CD4-positive, alpha-beta memory T cell (primary cell): ENCODE measurements around the gene CNPY4. TPM values are rescaled to one million over a fixed set of nuclear protein-coding genes. Genes with fewer than 3 reads are reported as not detected.

ENCODE experiments used
- CTCF ChIA-PET: fragments of 350-600 bp; sonication (Branson Sonifier 250); formaldehyde crosslinking; loops from one replicate; lab custom pipeline; 2021; ENCODE audit warnings: inconsistent platforms; ENCODE audit not compliant: partially characterized antibody; lab: Charles Lee
- POLR2A ChIA-PET: fragments of 350-600 bp; sonication (Branson Sonifier 250); formaldehyde crosslinking; loops from one replicate; lab custom pipeline; 2021; ENCODE audit not compliant: partially characterized antibody; lab: Charles Lee
- DNase-seq, 5 donors: peaks; one replicate each; pipeline versions ENCODE4 v3.0.0 to v3.0.0-alpha.2; 2020 to 2022; ENCODE audit warnings: mixed read lengths in 1 of 5
- H3K27ac ChIP-seq: one replicate; pipeline ENCODE4 v1.7.0; 2013; ENCODE audit warnings: low read depth, low read length
- H3K27me3 ChIP-seq: 2 replicates; pipeline ENCODE4 v1.7.0; 2013; ENCODE audit warnings: mild to moderate bottlenecking, low read length, moderate library complexity; ENCODE audit not compliant: insufficient read depth
- H3K36me3 ChIP-seq: 2 replicates; pipeline ENCODE4 v1.7.0; 2013; ENCODE audit warnings: mild to moderate bottlenecking, low read length, moderate library complexity; ENCODE audit not compliant: insufficient read depth
- H3K4me1 ChIP-seq: 2 replicates; pipeline ENCODE4 v1.7.0; 2013; ENCODE audit warnings: mild to moderate bottlenecking, low read length, moderate library complexity; ENCODE audit not compliant: insufficient read depth
- H3K4me3 ChIP-seq, 2 donors: one replicate each; pipeline ENCODE4 v1.7.0; 2013; ENCODE audit warnings: low read length in 2 of 2, mild to moderate bottlenecking in 1 of 2
- H3K9me3 ChIP-seq, 2 donors: one replicate each; pipeline ENCODE4 v1.7.0; 2013; ENCODE audit warnings: low read length in 2 of 2, control low read depth in 1 of 2; ENCODE audit not compliant: control insufficient read depth in 1 of 2
- H3K27ac Mint-ChIP-seq, 7 donors: one replicate each; pipeline ENCODE4 v1.8.0; 2020 to 2021; ENCODE audit warnings: mixed read lengths in 7 of 7, mild to moderate bottlenecking in 6 of 7, inconsistent platforms in 3 of 7, moderate library complexity in 3 of 7
- H3K27me3 Mint-ChIP-seq, 2 donors: one replicate each; pipeline ENCODE4 v1.8.0; 2020 to 2021; ENCODE audit warnings: mixed read lengths in 2 of 2
- H3K36me3 Mint-ChIP-seq, 2 donors: one replicate each; pipeline ENCODE4 v1.8.0; 2020 to 2021; ENCODE audit warnings: mixed read lengths in 2 of 2, inconsistent platforms in 1 of 2, mild to moderate bottlenecking in 1 of 2
- H3K4me1 Mint-ChIP-seq, 4 donors: one replicate each; pipeline ENCODE4 v1.8.0; 2020 to 2021; ENCODE audit warnings: mixed read lengths in 4 of 4, mild to moderate bottlenecking in 1 of 4
- H3K4me3 Mint-ChIP-seq, 8 donors: one replicate each; pipeline ENCODE4 v1.8.0; 2020 to 2021; ENCODE audit warnings: mixed read lengths in 8 of 8, mild to moderate bottlenecking in 7 of 8, moderate library complexity in 6 of 8, inconsistent platforms in 3 of 8
- H3K9me3 Mint-ChIP-seq, 8 donors: one replicate each; pipeline ENCODE4 v1.8.0; 2020 to 2021; ENCODE audit warnings: mixed read lengths in 8 of 8, mild to moderate bottlenecking in 5 of 8, inconsistent platforms in 3 of 8, moderate library complexity in 1 of 8
- intact Hi-C: fragments of 100-400 bp; cut with micrococcal nuclease; formaldehyde crosslinking; loops from one replicate; pipeline ENCODE4 v1.15.1; 2023
- polyA plus RNA-seq, 2 donors: library from polyadenylated mRNA; unstranded; fragments of 300-500 nt; fragmentation: Illumina TruSeq; gene quantifications; one replicate each; pipeline ENCODE4 v1.2.3, GENCODE V29; 2021
- total RNA-seq, 2 experiments: library from RNA; stranded (reverse); gene quantifications; one replicate each; pipeline ENCODE4 v1.2.3, GENCODE V29; 2021

Gene CNPY4
- total and polyA plus RNA-seq, 4 experiments from 2014 or later: 14.8 to 69.8 (median 46.9) TPM

DNA sequence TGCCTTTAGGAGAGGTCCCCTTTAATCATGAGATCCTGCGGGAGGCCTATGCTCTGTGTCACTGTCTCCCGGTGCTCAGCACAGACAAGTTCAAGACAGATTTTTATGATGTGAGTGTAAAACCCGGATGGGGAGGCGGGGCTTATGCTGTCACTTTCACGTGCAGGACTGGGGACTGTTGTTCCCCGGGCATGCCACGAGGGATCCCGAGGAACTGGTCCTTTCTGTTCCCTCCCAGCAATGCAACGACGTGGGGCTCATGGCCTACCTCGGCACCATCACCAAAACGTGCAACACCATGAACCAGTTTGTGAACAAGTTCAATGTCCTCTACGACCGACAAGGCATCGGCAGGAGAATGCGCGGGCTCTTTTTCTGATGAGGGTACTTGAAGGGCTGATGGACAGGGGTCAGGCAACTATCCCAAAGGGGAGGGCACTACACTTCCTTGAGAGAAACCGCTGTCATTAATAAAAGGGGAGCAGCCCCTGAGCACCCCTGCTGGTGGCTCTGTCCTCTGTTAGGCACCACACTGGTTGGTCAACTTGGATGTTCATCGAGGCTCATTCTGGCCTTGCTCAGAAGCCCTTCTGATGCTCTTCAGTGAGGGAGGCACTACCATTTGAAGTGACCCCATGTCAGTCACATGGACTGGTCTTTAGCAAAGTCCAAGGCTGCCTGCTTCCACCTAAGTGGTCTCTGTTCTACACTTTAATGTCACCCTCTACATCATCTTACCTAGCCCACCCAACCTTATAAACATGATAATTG, 27.8 kb upstream of the CNPY4 start:
- peaks cover 0 to 4% (median 0%) of the 10 kb centered on the region in 8 donors for H3K9me3 Mint-ChIP-seq

DNA sequence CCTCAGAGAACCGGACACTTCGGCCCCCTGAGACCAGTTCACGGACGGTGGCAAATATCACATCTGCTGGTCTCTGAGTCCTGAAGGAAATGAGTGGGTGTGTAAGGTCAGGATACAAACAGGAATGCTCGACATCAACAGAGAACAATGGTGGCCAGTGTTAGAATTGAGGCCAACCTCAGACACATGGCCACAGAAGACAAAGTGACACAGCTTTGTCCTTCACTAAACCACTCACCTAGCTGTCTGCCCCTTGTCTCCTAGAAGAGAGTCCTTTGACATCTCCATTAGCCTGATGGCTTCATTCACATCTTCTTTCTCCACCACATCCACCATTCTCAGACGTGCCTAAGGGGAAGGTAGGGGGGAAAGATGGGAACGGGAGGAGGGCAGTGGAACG, 26.4 kb upstream of the CNPY4 start:
- H3K27me3 ChIP-seq: no peaks in the 10 kb centered on the region
- H3K4me1 ChIP-seq: peaks cover 17% of the 10 kb centered on the region
- H3K36me3 Mint-ChIP-seq: peaks cover 54 to 83% of the 10 kb centered on the region in 2 donors
- DNase-seq: no peak
- H3K27ac ChIP-seq: no peak overlapping the region
- ChIA-PET POLR2A (interaction anchor here (2.0 kb wide), 1 partner anchor 34 kb away, joined by 5 read pairs; the partner anchor contains the start of gene MBLAC1), CTCF (interaction anchor here (1.5 kb wide), 1 partner anchor 10 kb away, joined by 4 read pairs; no protein-coding TSS in a partner anchor)
- no peak overlapping the region for H3K4me3 ChIP-seq
- peak overlapping the region in 1 of 8 donors; percentile 18 for H3K4me3 Mint-ChIP-seq
- intact Hi-C loops: no loop called here
- peak overlapping the region in 1 of 7 donors; percentile 79 for H3K27ac Mint-ChIP-seq
- H3K4me1 Mint-ChIP-seq: peaks cover 16 to 41% (median 25%) of the 10 kb centered on the region in 4 donors
- H3K9me3 ChIP-seq: no peaks in the 10 kb centered on the region
- no peaks in the 10 kb centered on the region for H3K27me3 Mint-ChIP-seq
- peaks cover 0 to 4% (median 0%) of the 10 kb centered on the region in 8 donors for H3K9me3 Mint-ChIP-seq
- peaks cover 75% of the 10 kb centered on the region for H3K36me3 ChIP-seq

More for the DNA sequence above, 27.8 kb upstream of the CNPY4 start:
- Mint-ChIP-seq H3K27me3 (no peaks in the 10 kb centered on the region), H3K27ac (peak overlapping the region in 4 of 7 donors; percentile 19 to 90 (median 59)), H3K36me3 (peaks cover 43 to 71% of the 10 kb centered on the region in 2 donors), H3K4me3 (peak overlapping the region in 3 of 8 donors; percentile 19 to 86 (median 43)), H3K4me1 (peaks cover 15 to 41% (median 29%) of the 10 kb centered on the region in 4 donors)
- H3K4me3 ChIP-seq: no peak overlapping the region
- H3K9me3 ChIP-seq: no peaks in the 10 kb centered on the region
- H3K36me3 ChIP-seq: peaks cover 63% of the 10 kb centered on the region
- DNase-seq: no peak
- H3K27ac ChIP-seq: no peak overlapping the region
- peaks cover 16% of the 10 kb centered on the region for H3K4me1 ChIP-seq
- CTCF ChIA-PET: no interaction called here
- H3K27me3 ChIP-seq: no peaks in the 10 kb centered on the region
- POLR2A ChIA-PET: interaction anchor here (0.9 to 6.2 kb wide), 3 partner anchors 9 to 57 kb away, joined by 4 to 83 read pairs (median 5); partner anchors contain the start of genes AP4M1, LAMTOR4, MBLAC1 and MCM7
- intact Hi-C loops: no loop called here

DNA sequence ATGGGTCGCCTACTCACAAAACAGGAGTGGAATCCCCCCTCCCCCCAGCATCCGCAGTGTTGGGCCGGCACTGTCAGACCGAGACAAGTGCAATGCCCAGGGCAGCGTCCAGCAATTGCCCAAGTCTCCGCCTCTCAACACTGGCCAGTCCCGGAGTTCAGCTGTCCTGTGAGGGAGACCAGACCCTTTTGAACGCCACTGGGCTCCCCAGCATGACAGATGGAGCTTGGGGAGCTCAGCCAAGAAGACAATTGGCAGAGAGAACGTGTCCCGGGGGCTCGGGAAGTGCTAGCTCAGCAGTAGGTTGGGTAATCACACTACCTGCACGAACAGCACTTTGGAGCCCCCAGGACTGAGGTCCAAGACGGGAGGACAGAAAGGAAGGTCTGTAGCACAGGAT, 25.9 kb upstream of the CNPY4 start:
- Mint-ChIP-seq H3K27me3 (no peaks in the 10 kb centered on the region), H3K27ac (peak overlapping the region in 1 of 7 donors; percentile 79), H3K9me3 (peaks cover 0 to 4% (median 0%) of the 10 kb centered on the region in 8 donors), H3K4me3 (peak overlapping the region in 1 of 8 donors; percentile 18), H3K36me3 (peaks cover 57 to 86% of the 10 kb centered on the region in 2 donors), H3K4me1 (peaks cover 14 to 41% (median 26%) of the 10 kb centered on the region in 4 donors)
- peaks cover 15% of the 10 kb centered on the region for H3K4me1 ChIP-seq
- intact Hi-C loops: no loop called here
- ChIA-PET POLR2A (interaction anchor here (2.0 kb wide), 1 partner anchor 33 kb away, joined by 5 read pairs; the partner anchor contains the start of gene MBLAC1), CTCF (interaction anchor here (1.5 kb wide), 1 partner anchor 11 kb away, joined by 4 read pairs; no protein-coding TSS in a partner anchor)
- no peak for DNase-seq
- no peak overlapping the region for H3K27ac ChIP-seq
- no peak overlapping the region for H3K4me3 ChIP-seq
- H3K9me3 ChIP-seq: no peaks in the 10 kb centered on the region
- no peaks in the 10 kb centered on the region for H3K27me3 ChIP-seq
- peaks cover 79% of the 10 kb centered on the region for H3K36me3 ChIP-seq

DNA sequence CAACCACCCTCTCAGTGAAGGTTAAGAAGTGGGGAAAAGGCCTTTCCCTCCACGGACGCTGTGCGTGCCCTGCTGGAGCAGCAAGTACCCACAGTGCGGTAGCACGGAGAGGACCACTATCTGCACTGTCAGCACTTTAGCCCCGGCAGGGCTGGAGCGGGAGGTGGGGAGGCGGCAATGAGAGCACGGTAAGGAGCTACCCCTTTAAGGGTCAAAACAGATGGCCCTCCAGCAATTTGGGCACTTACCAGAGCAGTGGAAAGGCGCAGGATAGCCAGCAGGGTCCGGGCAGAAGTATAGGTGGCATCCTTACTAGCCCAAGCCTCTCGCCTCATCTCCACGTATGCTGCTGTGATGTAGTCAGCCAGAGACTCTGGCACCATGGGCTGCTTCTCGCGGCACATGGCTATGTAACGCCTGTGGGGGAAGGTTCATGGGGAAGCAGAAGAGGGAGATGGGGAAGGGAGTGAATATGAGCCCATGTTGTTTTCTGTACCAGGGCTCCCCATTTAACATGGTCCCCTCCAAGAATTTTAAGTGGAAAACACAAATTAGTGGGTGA, 25.4 kb upstream of the CNPY4 start:
- no peaks in the 10 kb centered on the region for H3K27me3 ChIP-seq
- CTCF ChIA-PET: interaction anchor here (1.5 kb wide), 1 partner anchor 11 kb away, joined by 4 read pairs; no protein-coding TSS in a partner anchor
- Mint-ChIP-seq H3K4me1 (peaks cover 18 to 44% (median 28%) of the 10 kb centered on the region in 4 donors), H3K9me3 (peaks cover 0 to 4% (median 0%) of the 10 kb centered on the region in 8 donors), H3K27me3 (no peaks in the 10 kb centered on the region), H3K27ac (no peak overlapping the region), H3K36me3 (peaks cover 62 to 90% of the 10 kb centered on the region in 2 donors), H3K4me3 (no peak overlapping the region)
- POLR2A ChIA-PET: interaction anchor here (1.0 to 2.2 kb wide), 2 partner anchors 12 to 26 kb away, joined by 3 to 8 read pairs; no protein-coding TSS in a partner anchor
- H3K9me3 ChIP-seq: no peaks in the 10 kb centered on the region
- peaks cover 19% of the 10 kb centered on the region for H3K4me1 ChIP-seq
- intact Hi-C loops: no loop called here
- no peak overlapping the region for H3K27ac ChIP-seq
- H3K4me3 ChIP-seq: no peak overlapping the region
- no peak for DNase-seq
- H3K36me3 ChIP-seq: peaks cover 85% of the 10 kb centered on the region

DNA sequence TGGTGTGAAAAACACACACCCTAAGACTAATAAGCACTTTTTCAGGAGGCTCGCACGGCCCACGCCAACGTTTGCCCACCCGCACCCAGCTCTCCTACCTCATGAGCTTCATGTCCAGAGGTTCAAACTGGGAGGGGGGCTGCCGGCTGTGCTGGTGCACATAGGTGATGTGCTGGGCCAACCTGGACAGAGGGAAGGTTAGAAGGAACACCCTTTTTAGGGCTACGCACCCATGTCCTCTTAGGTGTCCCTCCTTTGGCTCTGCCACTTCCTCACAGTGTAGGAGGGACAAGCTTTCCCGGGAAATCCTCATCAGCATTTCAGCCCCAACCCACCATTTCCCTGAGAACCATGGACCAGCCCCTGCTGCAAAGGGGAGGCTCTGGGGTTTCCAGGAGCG, 24.1 kb upstream of the CNPY4 start:
- ChIA-PET CTCF (interaction anchor here (1.0 kb wide), 1 partner anchor 13 kb away, joined by 3 read pairs; no protein-coding TSS in a partner anchor), POLR2A (interaction anchor here (1.0 to 2.2 kb wide), 5 partner anchors 9 to 33 kb away, joined by 3 to 8 read pairs (median 4); no protein-coding TSS in a partner anchor)
- H3K36me3 ChIP-seq: peaks cover 91% of the 10 kb centered on the region
- intact Hi-C loops: no loop called here
- Mint-ChIP-seq H3K4me1 (peaks cover 19 to 47% (median 30%) of the 10 kb centered on the region in 4 donors), H3K27ac (peak overlapping the region in 2 of 7 donors; percentile 36 to 54), H3K4me3 (no peak overlapping the region), H3K27me3 (no peaks in the 10 kb centered on the region), H3K36me3 (peaks cover 71 to 94% of the 10 kb centered on the region in 2 donors), H3K9me3 (peaks cover 0 to 2% (median 0%) of the 10 kb centered on the region in 8 donors)
- no peak for DNase-seq
- no peak overlapping the region for H3K4me3 ChIP-seq
- peaks cover 22% of the 10 kb centered on the region for H3K4me1 ChIP-seq
- H3K27ac ChIP-seq: no peak overlapping the region
- no peaks in the 10 kb centered on the region for H3K27me3 ChIP-seq
- H3K9me3 ChIP-seq: no peaks in the 10 kb centered on the region

DNA sequence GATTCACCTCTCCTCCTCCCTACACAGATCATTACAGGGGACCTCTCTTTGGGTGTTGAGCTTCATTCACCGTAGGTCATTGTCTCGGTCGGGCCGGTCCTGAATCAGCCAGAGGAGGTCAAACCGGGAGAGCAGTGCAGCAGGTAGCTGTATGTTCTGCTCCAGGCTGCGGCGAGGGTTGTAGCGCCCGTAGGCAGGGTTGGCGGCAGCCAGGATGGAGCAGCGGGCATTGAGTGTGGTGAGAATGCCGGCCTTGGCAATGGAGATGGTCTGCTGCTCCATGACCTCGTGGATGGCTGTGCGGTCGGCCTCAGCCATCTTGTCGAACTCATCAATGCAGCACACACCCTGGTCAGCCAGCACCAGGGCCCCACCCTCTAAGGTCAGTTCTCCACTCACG, 23.7 kb upstream of the CNPY4 start:
- peaks cover 71 to 93% of the 10 kb centered on the region in 2 donors for H3K36me3 Mint-ChIP-seq
- CTCF ChIA-PET: interaction anchor here (1.0 kb wide), 1 partner anchor 13 kb away, joined by 3 read pairs; no protein-coding TSS in a partner anchor

More for the DNA sequence above, 23.7 kb upstream of the CNPY4 start:
- intact Hi-C loops: no loop called here
- POLR2A ChIA-PET: interaction anchor here (1.1 to 2.2 kb wide), 4 partner anchors 8 to 33 kb away, joined by 3 to 8 read pairs (median 4); no protein-coding TSS in a partner anchor
- peaks cover 87% of the 10 kb centered on the region for H3K36me3 ChIP-seq
- Mint-ChIP-seq H3K27ac (peak overlapping the region in 4 of 7 donors; percentile 36 to 54 (median 42)), H3K9me3 (peaks cover 0 to 2% (median 0%) of the 10 kb centered on the region in 8 donors), H3K4me3 (no peak overlapping the region), H3K27me3 (peaks cover 0 to 2% of the 10 kb centered on the region in 2 donors), H3K4me1 (peaks cover 17 to 47% (median 31%) of the 10 kb centered on the region in 4 donors)
- no peaks in the 10 kb centered on the region for H3K27me3 ChIP-seq
- no peak for DNase-seq
- H3K27ac ChIP-seq: no peak overlapping the region
- no peak overlapping the region for H3K4me3 ChIP-seq
- no peaks in the 10 kb centered on the region for H3K9me3 ChIP-seq
- peaks cover 22% of the 10 kb centered on the region for H3K4me1 ChIP-seq
